Tibial nerve (tissue), 4 donors: ENCODE data around the gene NUP85.

Experiments used
- EP300 ChIP-seq, 2 donors: sonication (generic); formaldehyde crosslinking; IDR thresholded peaks; one replicate each; pipeline ENCODE4 v1.6.1; 2017; ENCODE audit warnings: antibody characterized with exemption in 2 of 2, mild to moderate bottlenecking in 1 of 2
- TF ChIP-seq, protein P1 (sequence below), 5 experiments: fragments of 200-600 bp in 3 of 5; fragments of 450-650 bp in 2 of 5; sonication (generic) in 3 of 5; IDR thresholded peaks; one replicate each; pipeline ENCODE4 v1.5.1; 2016 to 2019; ENCODE audit warnings: antibody characterized with exemption in 5 of 5, mild to moderate bottlenecking in 3 of 5, moderate library complexity in 2 of 5

- TF ChIP-seq, protein P1, sequence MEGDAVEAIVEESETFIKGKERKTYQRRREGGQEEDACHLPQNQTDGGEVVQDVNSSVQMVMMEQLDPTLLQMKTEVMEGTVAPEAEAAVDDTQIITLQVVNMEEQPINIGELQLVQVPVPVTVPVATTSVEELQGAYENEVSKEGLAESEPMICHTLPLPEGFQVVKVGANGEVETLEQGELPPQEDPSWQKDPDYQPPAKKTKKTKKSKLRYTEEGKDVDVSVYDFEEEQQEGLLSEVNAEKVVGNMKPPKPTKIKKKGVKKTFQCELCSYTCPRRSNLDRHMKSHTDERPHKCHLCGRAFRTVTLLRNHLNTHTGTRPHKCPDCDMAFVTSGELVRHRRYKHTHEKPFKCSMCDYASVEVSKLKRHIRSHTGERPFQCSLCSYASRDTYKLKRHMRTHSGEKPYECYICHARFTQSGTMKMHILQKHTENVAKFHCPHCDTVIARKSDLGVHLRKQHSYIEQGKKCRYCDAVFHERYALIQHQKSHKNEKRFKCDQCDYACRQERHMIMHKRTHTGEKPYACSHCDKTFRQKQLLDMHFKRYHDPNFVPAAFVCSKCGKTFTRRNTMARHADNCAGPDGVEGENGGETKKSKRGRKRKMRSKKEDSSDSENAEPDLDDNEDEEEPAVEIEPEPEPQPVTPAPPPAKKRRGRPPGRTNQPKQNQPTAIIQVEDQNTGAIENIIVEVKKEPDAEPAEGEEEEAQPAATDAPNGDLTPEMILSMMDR (IDR thresholded peaks at IDR 0.05), result no peak
- no peak for TF ChIP-seq EP300 (IDR thresholded peaks at IDR 0.05)
Observed at GRCh38 chr17:75231741-75232464, 26.4 kb downstream of the NUP85 start.
